HepG2 (cell line): ENCODE measurements around the gene PSMB2. TPM values are rescaled to one million over a fixed set of nuclear protein-coding genes. Genes with fewer than 3 reads are reported as not detected.

Source experiments
- ADNP ChIP-seq: sonication (generic); formaldehyde crosslinking; IDR thresholded peaks from 2 replicates; pipeline ENCODE4 v1.4.0; 2020; ENCODE audit warnings: missing genetic modification reagents
- AGO1 ChIP-seq: fragments of 200-400 bp; formaldehyde crosslinking; IDR thresholded peaks from 2 replicates; pipeline ENCODE4 v1.6.1; 2017; ENCODE audit warnings: mild to moderate bottlenecking, low read depth, low read length, moderate library complexity; ENCODE audit not compliant: poor library complexity, severe bottlenecking
- DMAP1 ChIP-seq: IDR thresholded peaks from 2 replicates; pipeline ENCODE4 v1.6.1; 2016
- ELF3 ChIP-seq: IDR thresholded peaks from 2 replicates; pipeline ENCODE4 v1.6.1; 2016; ENCODE audit warnings: missing genetic modification reagents, missing compliant biosample characterization
- HMG20A ChIP-seq: IDR thresholded peaks from 2 replicates; pipeline ENCODE4 v1.6.1; 2016; ENCODE audit warnings: borderline replicate concordance
- KLF12 ChIP-seq: sonication (generic); formaldehyde crosslinking; IDR thresholded peaks from 2 replicates; pipeline ENCODE4 v1.4.0; 2020; ENCODE audit warnings: missing genetic modification reagents, borderline replicate concordance
- KLF13 ChIP-seq: sonication (generic); formaldehyde crosslinking; IDR thresholded peaks from 2 replicates; pipeline ENCODE4 v1.4.0; 2020; ENCODE audit warnings: mild to moderate bottlenecking, missing genetic modification reagents
- MAFK ChIP-seq, 2 experiments: IDR thresholded peaks in 1 of 2; conservative IDR thresholded peaks in 1 of 2; 2 replicates each; pipeline ENCODE4 v1.6.1; 2011; ENCODE audit warnings: improper control_type of control experiment in 2 of 2, low read length in 2 of 2
- NCOA5 ChIP-seq: sonication (generic); formaldehyde crosslinking; IDR thresholded peaks from 2 replicates; pipeline ENCODE4 v1.4.0; 2020; ENCODE audit warnings: missing genetic modification reagents
- NFE2 ChIP-seq: sonication (generic); formaldehyde crosslinking; IDR thresholded peaks from 2 replicates; pipeline ENCODE4 v1.4.0; 2020; ENCODE audit warnings: missing genetic modification reagents
- NR2F2 ChIP-seq: IDR thresholded peaks from 2 replicates; pipeline ENCODE4 v1.6.1; 2012; ENCODE audit warnings: low read depth, inconsistent platforms, borderline replicate concordance
- NR2F6 ChIP-seq, 2 experiments: IDR thresholded peaks; 2 replicates each; pipeline ENCODE4 v1.6.1; 2016; ENCODE audit warnings: antibody characterized with exemption in 1 of 2, mild to moderate bottlenecking in 1 of 2
- POLR2AphosphoS5 ChIP-seq: IDR thresholded peaks from 2 replicates; pipeline ENCODE4 v1.6.1; 2012; ENCODE audit warnings: low read depth, low read length
- RBFOX2 ChIP-seq: fragments of 200-400 bp; formaldehyde crosslinking; IDR thresholded peaks from 2 replicates; pipeline ENCODE4 v1.6.1; 2017; ENCODE audit warnings: low read depth, mild to moderate bottlenecking, low read length
- SOX6 ChIP-seq, 2 experiments: fragments of 450-650 bp in 1 of 2; sonication (generic) in 1 of 2; formaldehyde crosslinking in 1 of 2; IDR thresholded peaks; 2 replicates each; pipeline versions ENCODE4 v1.4.0 to v1.6.1; 2017 to 2020; ENCODE audit warnings: antibody characterized with exemption in 1 of 2, mild to moderate bottlenecking in 1 of 2, missing genetic modification reagents in 1 of 2
- SP1 ChIP-seq, 2 experiments: fragments of 450-650 bp in 1 of 2; sonication (generic) in 1 of 2; formaldehyde crosslinking in 1 of 2; IDR thresholded peaks; 2 replicates each; pipeline versions ENCODE4 v1.4.0 to v1.6.1; 2016 to 2020; ENCODE audit warnings: missing genetic modification reagents in 1 of 2
- SRY ChIP-seq: sonication (generic); formaldehyde crosslinking; IDR thresholded peaks from 2 replicates; pipeline ENCODE4 v1.8.0; 2022; ENCODE audit warnings: mild to moderate bottlenecking, missing genetic modification reagents
- ZBTB42 ChIP-seq: sonication (generic); formaldehyde crosslinking; IDR thresholded peaks from 2 replicates; pipeline ENCODE4 v1.5.0; 2020; ENCODE audit warnings: mild to moderate bottlenecking, missing genetic modification reagents
- ZFP36L1 ChIP-seq: sonication (generic); formaldehyde crosslinking; IDR thresholded peaks from 2 replicates; pipeline ENCODE4 v1.8.0; 2022; ENCODE audit warnings: mild to moderate bottlenecking, missing genetic modification reagents, moderate library complexity
- ZNF230 ChIP-seq: sonication (generic); formaldehyde crosslinking; IDR thresholded peaks from 2 replicates; pipeline ENCODE4 v1.4.0; 2020; ENCODE audit warnings: mild to moderate bottlenecking, missing genetic modification reagents
- ZNF256 ChIP-seq: sonication (generic); formaldehyde crosslinking; conservative IDR thresholded peaks from 2 replicates; pipeline ENCODE4 v1.4.0; 2020; ENCODE audit warnings: missing genetic modification reagents
- ZNF431 ChIP-seq: sonication (generic); formaldehyde crosslinking; IDR thresholded peaks from 2 replicates; pipeline ENCODE4 v1.9.0; 2022; ENCODE audit warnings: missing genetic modification reagents, low read depth, mild to moderate bottlenecking, borderline replicate concordance
- ZNF556 ChIP-seq: sonication (generic); formaldehyde crosslinking; IDR thresholded peaks from 2 replicates; pipeline ENCODE4 v1.4.0; 2020; ENCODE audit warnings: mild to moderate bottlenecking, missing genetic modification reagents, borderline replicate concordance
- ZNF605 ChIP-seq: sonication (generic); formaldehyde crosslinking; IDR thresholded peaks from 2 replicates; pipeline ENCODE4 v1.8.0; 2022; ENCODE audit warnings: mild to moderate bottlenecking, missing genetic modification reagents
- ZNF772 ChIP-seq: sonication (generic); formaldehyde crosslinking; IDR thresholded peaks from 2 replicates; pipeline ENCODE4 v1.5.0; 2020; ENCODE audit warnings: mild to moderate bottlenecking, missing genetic modification reagents
- polyA plus RNA-seq, 8 experiments: library from polyadenylated mRNA; depleted of rRNA in 3 of 8; stranded (reverse) in 7 of 8; unstranded in 1 of 8; fragments of >200 nt; fragmentation: Illumina TruSeq in 4 of 8; extraction: Trizol in 4 of 8; gene quantifications; 2 replicates each; pipeline versions ENCODE4 v1.2.1 to v1.2.3, GENCODE V29; 2011 to 2016; ENCODE audit warnings: low read depth in 4 of 8, missing spikeins in 1 of 8, mixed read lengths in 1 of 8; ENCODE audit not compliant: insufficient read depth in 1 of 8
- total RNA-seq, 5 experiments: library from RNA; depleted of rRNA; stranded (reverse); fragments of >200 nt; fragmentation: Illumina TruSeq; extraction: Trizol; gene quantifications; 2 replicates each; pipeline ENCODE4 v1.2.3, GENCODE V29; 2016; ENCODE audit warnings: low read depth in 1 of 5
- TF ChIP-seq, protein P1 (sequence below): sonication (generic); formaldehyde crosslinking; IDR thresholded peaks from 2 replicates; pipeline ENCODE4 v1.4.0; 2020; ENCODE audit warnings: low read depth, mild to moderate bottlenecking, missing genetic modification reagents
- TF ChIP-seq, protein P2 (sequence below): sonication (generic); formaldehyde crosslinking; IDR thresholded peaks from 2 replicates; pipeline ENCODE4 v1.4.0; 2020; ENCODE audit warnings: missing genetic modification reagents, borderline replicate concordance
- TF ChIP-seq, protein P3 (sequence below): sonication (generic); formaldehyde crosslinking; IDR thresholded peaks from 2 replicates; pipeline ENCODE4 v1.4.0; 2020; ENCODE audit warnings: missing genetic modification reagents

Gene PSMB2
- total and polyA plus RNA-seq, 2 of the 13 experiments (the other 11 are each of a cell fraction or from before 2014, with no cell fraction given): 60.6 to 62.2 TPM

DNA sequence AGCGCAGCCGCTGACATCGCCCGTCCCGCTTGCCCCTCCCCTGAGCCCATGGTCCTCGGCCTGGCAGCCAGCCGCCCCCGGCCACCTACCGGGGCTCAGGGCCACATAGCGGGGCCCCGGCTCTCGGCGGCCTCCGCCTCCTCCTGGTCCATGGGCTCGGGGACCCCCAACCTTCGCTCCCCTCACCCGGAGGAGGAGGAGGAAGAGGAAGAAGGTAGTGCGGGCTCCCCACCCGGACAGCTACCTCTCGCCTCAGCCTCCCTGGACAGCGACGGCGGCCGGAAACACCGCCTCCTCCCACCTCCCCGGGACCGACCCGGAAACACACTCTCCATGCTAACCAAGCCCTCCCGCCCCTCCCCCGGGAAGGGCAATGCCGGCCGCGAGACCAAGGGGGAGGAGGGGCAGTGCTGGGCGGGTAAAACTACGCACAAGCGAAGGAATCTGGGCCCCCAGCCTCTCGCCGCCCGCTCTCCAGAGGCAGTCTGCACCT lies 84.2 kb downstream of the PSMB2 start, which contains the start of gene KIAA0319L (continued):
- TF ChIP-seq ZFP36L1 (CRISPR knock-in tag) (peak; percentile 24; the same call in 1 of the 2 replicates), SP1 (IDR thresholded peaks at IDR 0.05) (no peak), SP1 (CRISPR knock-in tag; IDR thresholded peaks at IDR 0.05) (no peak), ZNF605 (CRISPR knock-in tag) (0 out of 2 replicates have a peak, but pooled peaks have one; percentile 52), KLF13 (CRISPR knock-in tag) (no peak), ZNF431 (CRISPR knock-in tag) (peak; percentile 81; the same call in 1 of the 2 replicates), ELF3 (CRISPR knock-in tag) (peak; percentile 57; the same call in 1 of the 2 replicates), AGO1 (no peak), KLF12 (CRISPR knock-in tag) (0 out of 2 replicates have a peak, but pooled peaks have one; percentile 1), NR2F2 (no peak; the same call in 1 of the 2 replicates), SRY (CRISPR knock-in tag) (peak; percentile 49; the same call in 1 of the 2 replicates), ZNF256 (CRISPR knock-in tag) (0 out of 2 replicates have a peak, but pooled peaks have one; percentile 52), ADNP (CRISPR knock-in tag) (no peak), SOX6 (IDR thresholded peaks at IDR 0.05) (no peak), SOX6 (CRISPR knock-in tag; IDR thresholded peaks at IDR 0.05) (peak; percentile 49), POLR2AphosphoS5 (peak; percentile 71), RBFOX2 (peak; percentile 96), NFE2 (CRISPR knock-in tag) (no peak), ZNF230 (CRISPR knock-in tag) (no peak), NR2F6 (IDR thresholded peaks at IDR 0.05) (no peak), NR2F6 (CRISPR knock-in tag; IDR thresholded peaks at IDR 0.05) (no peak), ZNF772 (CRISPR knock-in tag) (no peak), NCOA5 (CRISPR knock-in tag) (no peak), ZNF556 (CRISPR knock-in tag) (no peak), ZBTB42 (CRISPR knock-in tag) (peak; percentile 70; the same call in 1 of the 2 replicates), HMG20A (CRISPR knock-in tag) (no peak), DMAP1 (peak; percentile 80; the same call in 1 of the 2 replicates), MAFK (conservative IDR thresholded peaks at IDR 0.05 in 1 of 2, IDR thresholded peaks at IDR 0.05 in 1 of 2; ENCODE audit: low read length in 2 of 2) (no peak)
- TF ChIP-seq, protein P1, sequence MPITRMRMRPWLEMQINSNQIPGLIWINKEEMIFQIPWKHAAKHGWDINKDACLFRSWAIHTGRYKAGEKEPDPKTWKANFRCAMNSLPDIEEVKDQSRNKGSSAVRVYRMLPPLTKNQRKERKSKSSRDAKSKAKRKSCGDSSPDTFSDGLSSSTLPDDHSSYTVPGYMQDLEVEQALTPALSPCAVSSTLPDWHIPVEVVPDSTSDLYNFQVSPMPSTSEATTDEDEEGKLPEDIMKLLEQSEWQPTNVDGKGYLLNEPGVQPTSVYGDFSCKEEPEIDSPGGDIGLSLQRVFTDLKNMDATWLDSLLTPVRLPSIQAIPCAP (CRISPR knock-in tag): no peak
- TF ChIP-seq, protein P2, sequence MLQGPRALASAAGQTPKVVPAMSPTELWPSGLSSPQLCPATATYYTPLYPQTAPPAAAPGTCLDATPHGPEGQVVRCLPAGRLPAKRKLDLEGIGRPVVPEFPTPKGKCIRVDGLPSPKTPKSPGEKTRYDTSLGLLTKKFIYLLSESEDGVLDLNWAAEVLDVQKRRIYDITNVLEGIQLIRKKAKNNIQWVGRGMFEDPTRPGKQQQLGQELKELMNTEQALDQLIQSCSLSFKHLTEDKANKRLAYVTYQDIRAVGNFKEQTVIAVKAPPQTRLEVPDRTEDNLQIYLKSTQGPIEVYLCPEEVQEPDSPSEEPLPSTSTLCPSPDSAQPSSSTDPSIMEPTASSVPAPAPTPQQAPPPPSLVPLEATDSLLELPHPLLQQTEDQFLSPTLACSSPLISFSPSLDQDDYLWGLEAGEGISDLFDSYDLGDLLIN (CRISPR knock-in tag): 0 out of 2 replicates have a peak, but pooled peaks have one; percentile 23
- TF ChIP-seq, protein P3, sequence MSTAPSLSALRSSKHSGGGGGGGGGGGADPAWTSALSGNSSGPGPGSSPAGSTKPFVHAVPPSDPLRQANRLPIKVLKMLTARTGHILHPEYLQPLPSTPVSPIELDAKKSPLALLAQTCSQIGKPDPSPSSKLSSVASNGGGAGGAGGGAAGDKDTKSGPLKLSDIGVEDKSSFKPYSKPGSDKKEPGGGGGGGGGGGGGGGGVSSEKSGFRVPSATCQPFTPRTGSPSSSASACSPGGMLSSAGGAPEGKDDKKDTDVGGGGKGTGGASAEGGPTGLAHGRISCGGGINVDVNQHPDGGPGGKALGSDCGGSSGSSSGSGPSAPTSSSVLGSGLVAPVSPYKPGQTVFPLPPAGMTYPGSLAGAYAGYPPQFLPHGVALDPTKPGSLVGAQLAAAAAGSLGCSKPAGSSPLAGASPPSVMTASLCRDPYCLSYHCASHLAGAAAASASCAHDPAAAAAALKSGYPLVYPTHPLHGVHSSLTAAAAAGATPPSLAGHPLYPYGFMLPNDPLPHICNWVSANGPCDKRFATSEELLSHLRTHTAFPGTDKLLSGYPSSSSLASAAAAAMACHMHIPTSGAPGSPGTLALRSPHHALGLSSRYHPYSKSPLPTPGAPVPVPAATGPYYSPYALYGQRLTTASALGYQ (CRISPR knock-in tag): peak; percentile 7; the same call in 1 of the 2 replicates
